Panc1 (cell line): ENCODE measurements around the gene SCIMP. TPM values are rescaled to one million over a fixed set of nuclear protein-coding genes. Genes with fewer than 3 reads are reported as not detected.
"Not testable (repeated sequence)": the region's sequence is repeated elsewhere in the genome, so short reads cannot be mapped to it uniquely, and the experiment has no call there.

Experiments
- ATAC-seq: fragments of 200-7000 bp; cut with Tn5 transposase; 2 replicates; pipeline ENCODE4 v1.9.1; 2020; ENCODE audit warnings: mild to moderate bottlenecking, moderate library complexity
- BruUV-seq: library from RNA; stranded (reverse); fragments of 400-500 nt; replicated peaks from 2 replicates; lab custom pipeline; 2021; lab: Mats Ljungman, UMichigan
- CTCF ChIA-PET: fragments of 300-600 bp; sonication (Branson Sonifier 250); formaldehyde crosslinking; loops from one replicate; lab custom pipeline; 2022; ENCODE audit warnings: antibody characterized with exemption; lab: Charles Lee
- POLR2A ChIA-PET: fragments of 300-600 bp; sonication (Branson Sonifier 250); formaldehyde crosslinking; loops from one replicate; lab custom pipeline; 2022; ENCODE audit warnings: antibody characterized with exemption; lab: Charles Lee
- DNase-seq: peaks from one replicate; pipeline ENCODE4 v3.0.0-alpha.2; 2010; ENCODE audit warnings: low read depth, low spot score
- H3K27ac ChIP-seq: 2 replicates; pipeline ENCODE4 v1.5.1; 2011; ENCODE audit warnings: mild to moderate bottlenecking, low read length, inconsistent platforms
- H3K27me3 ChIP-seq: fragments of 200-500 bp; sonication (Bioruptor generic); 2 replicates; pipeline ENCODE4 v1.6.0; 2014; ENCODE audit warnings: low read length, inconsistent platforms; ENCODE audit not compliant: control insufficient read depth, insufficient read depth
- H3K36me3 ChIP-seq: fragments of 200-500 bp; sonication (Bioruptor generic); 2 replicates; pipeline ENCODE4 v1.5.1; 2014; ENCODE audit warnings: inconsistent platforms, mild to moderate bottlenecking, low read length, moderate library complexity; ENCODE audit not compliant: control insufficient read depth, insufficient read depth
- H3K4me1 ChIP-seq: 2 replicates; pipeline ENCODE4 v1.5.1; 2011; ENCODE audit warnings: inconsistent platforms, mild to moderate bottlenecking, low read length, moderate library complexity; ENCODE audit not compliant: control insufficient read depth, insufficient read depth
- H3K4me3 ChIP-seq, 2 experiments: 2 replicates each; pipeline ENCODE4 v1.5.1; 2011 to 2012; ENCODE audit warnings: low read depth in 2 of 2, low read length in 2 of 2, mild to moderate bottlenecking in 2 of 2, inconsistent platforms in 1 of 2, moderate library complexity in 1 of 2
- H3K9me3 ChIP-seq: fragments of 200-500 bp; sonication (Bioruptor generic); 2 replicates; pipeline ENCODE4 v1.5.1; 2014; ENCODE audit warnings: low read depth, mild to moderate bottlenecking, inconsistent platforms, low read length, moderate library complexity; ENCODE audit not compliant: control insufficient read depth, insufficient read depth
- CTCF ChIP-seq: fragments of 450-650 bp; IDR thresholded peaks from 2 replicates; pipeline ENCODE4 v1.5.1; 2017; ENCODE audit warnings: mild to moderate bottlenecking
- POLR2AphosphoS5 ChIP-seq: IDR thresholded peaks from 2 replicates; pipeline ENCODE4 v1.6.1; 2012; ENCODE audit warnings: mild to moderate bottlenecking, low read depth, low read length, moderate library complexity
- REST ChIP-seq, 2 experiments: IDR thresholded peaks; 2 replicates each; pipeline ENCODE4 v1.6.1; 2011 to 2012; ENCODE audit warnings: low read depth in 2 of 2, control low read depth in 1 of 2, low read length in 1 of 2, mild to moderate bottlenecking in 1 of 2, moderate library complexity in 1 of 2; ENCODE audit not compliant: insufficient read depth in 1 of 2
- SIN3A ChIP-seq: IDR thresholded peaks from 2 replicates; pipeline ENCODE4 v1.6.1; 2012; ENCODE audit warnings: low read depth, mild to moderate bottlenecking, low read length, moderate library complexity, borderline replicate concordance; ENCODE audit not compliant: insufficient read depth
- TCF7L2 ChIP-seq: IDR thresholded peaks from 2 replicates; pipeline ENCODE4 v1.6.1; 2011; ENCODE audit warnings: mild to moderate bottlenecking, low read depth, low read length, inconsistent platforms
- in situ Hi-C: cut with HindIII; loops from 2 replicates; pipeline ENCODE4 v1.10.0; 2016; ENCODE audit warnings: low sequenced_read_pairs, low pct_unique_long_range_greater_than_20kb
- intact Hi-C: fragments of 100-400 bp; cut with micrococcal nuclease; formaldehyde crosslinking; loops from one replicate; pipeline ENCODE4 v1.10.0; 2022; ENCODE audit not compliant: unreplicated experiment
- total RNA-seq: library from RNA; stranded (reverse); gene quantifications from one replicate; pipeline ENCODE4 v1.2.1, GENCODE V29; 2021; ENCODE audit not compliant: unreplicated experiment

SCIMP gene
- total RNA-seq, 1 experiment from 2014 or later: not detected

GRCh38 chr17:5164436-5164835 lies 70.2 kb downstream of the SCIMP start:
- no peak overlapping the region for H3K27ac ChIP-seq
- ChIA-PET CTCF (no interaction called here), POLR2A (no interaction called here)
- H3K4me1 ChIP-seq: no peaks in the 10 kb centered on the region
- intact Hi-C loops: no loop called here
- no peak for DNase-seq
- no peak for ATAC-seq
- H3K27me3 ChIP-seq: no peaks in the 10 kb centered on the region
- H3K9me3 ChIP-seq: no peaks in the 10 kb centered on the region
- in situ Hi-C loops: no loop called here
- no TSS peak for BruUV-seq
- no peak for TF ChIP-seq SIN3A
- TF ChIP-seq REST (IDR thresholded peaks at IDR 0.05; ENCODE audit: insufficient read depth in 1 of 2, low read depth in 2 of 2, low read length in 1 of 2): no peak
- TF ChIP-seq POLR2AphosphoS5: no peak
- TF ChIP-seq TCF7L2: no peak
- no peak for TF ChIP-seq CTCF
- H3K36me3 ChIP-seq: no peaks in the 10 kb centered on the region
- H3K4me3 ChIP-seq: no peak overlapping the region

GRCh38 chr17:5161793-5162192 lies 72.9 kb downstream of the SCIMP start:
- not testable (repeated sequence) for BruUV-seq

GRCh38 chr17:5160702-5161101 lies 74.0 kb downstream of the SCIMP start:
- H3K27me3 ChIP-seq, H3K4me3 ChIP-seq, intact Hi-C loops, in situ Hi-C loops, H3K9me3 ChIP-seq, ATAC-seq, DNase-seq, BruUV-seq, H3K36me3 ChIP-seq, H3K27ac ChIP-seq, POLR2A ChIA-PET, H3K4me1 ChIP-seq: not testable (repeated sequence)
- CTCF ChIA-PET: interaction anchor here (0.8 kb wide), 1 partner anchor 129 kb away, joined by 3 read pairs; no protein-coding TSS in a partner anchor

More at GRCh38 chr17:5161793-5162192, 72.9 kb downstream of the SCIMP start:
- DNase-seq, H3K36me3 ChIP-seq, H3K27me3 ChIP-seq, H3K4me3 ChIP-seq, in situ Hi-C loops, intact Hi-C loops, ATAC-seq, H3K9me3 ChIP-seq, H3K4me1 ChIP-seq, POLR2A ChIA-PET, H3K27ac ChIP-seq, CTCF ChIA-PET: not testable (repeated sequence)

Other genes with a start within 250 kb of the SCIMP start
- 22.7 TPM for gene CAMTA2, start 247.2 kb downstream of the SCIMP start, total RNA-seq
- gene INCA1, start 237.3 kb downstream of the SCIMP start, total RNA-seq: 1.7 TPM
- 117 TPM for gene KIF1C, start 236.9 kb downstream of the SCIMP start, total RNA-seq
- gene SLC52A1, start 199.4 kb downstream of the SCIMP start, total RNA-seq: 0.54 TPM
- not detected for gene ZFP3, start 156.4 kb downstream of the SCIMP start, total RNA-seq
- 8.7 TPM for gene ZNF232, start 123.0 kb downstream of the SCIMP start, total RNA-seq
- 0.08 TPM for gene USP6, start 118.8 kb downstream of the SCIMP start, total RNA-seq
- 5.6 TPM for gene ZNF594, start 43.0 kb downstream of the SCIMP start, total RNA-seq
- gene RABEP1, start 47.4 kb upstream of the SCIMP start, total RNA-seq: 28.2 TPM
- gene NUP88, start 184.8 kb upstream of the SCIMP start, total RNA-seq: 50.5 TPM
- 36.7 TPM for gene RPAIN, start 185.3 kb upstream of the SCIMP start, total RNA-seq
- gene C1QBP, start 204.3 kb upstream of the SCIMP start, total RNA-seq: 225 TPM
- gene DHX33, start 234.1 kb upstream of the SCIMP start, total RNA-seq: 31.0 TPM